Bone marrow (tissue), 2 donors: ENCODE data around the gene RASSF4.
A peak's percentile ranks its signal among the peaks of the same experiment; 100 is the strongest.

Source experiments
- DNase-seq, 2 donors: peaks; one replicate each; lab custom pipeline; 2025; lab: John Stamatoyannopoulos, UW

Gene RASSF4, protein sequence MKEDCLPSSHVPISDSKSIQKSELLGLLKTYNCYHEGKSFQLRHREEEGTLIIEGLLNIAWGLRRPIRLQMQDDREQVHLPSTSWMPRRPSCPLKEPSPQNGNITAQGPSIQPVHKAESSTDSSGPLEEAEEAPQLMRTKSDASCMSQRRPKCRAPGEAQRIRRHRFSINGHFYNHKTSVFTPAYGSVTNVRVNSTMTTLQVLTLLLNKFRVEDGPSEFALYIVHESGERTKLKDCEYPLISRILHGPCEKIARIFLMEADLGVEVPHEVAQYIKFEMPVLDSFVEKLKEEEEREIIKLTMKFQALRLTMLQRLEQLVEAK

GRCh38 chr10:44959247-44960087, at the start of gene RASSF4:
Gene RASSF4, plus strand, starts transcription at chr10:44959802. Its CDS starts 10,401 bp downstream, at chr10:44970203.
- DNase-seq: peak; percentile 72 to 80

GRCh38 chr10:44909910-44910309, 49.7 kb upstream of the RASSF4 start:
- DNase-seq: no peak

GRCh38 chr10:44910602-44911001, 49.0 kb upstream of the RASSF4 start:
- DNase-seq: no peak

DNA sequence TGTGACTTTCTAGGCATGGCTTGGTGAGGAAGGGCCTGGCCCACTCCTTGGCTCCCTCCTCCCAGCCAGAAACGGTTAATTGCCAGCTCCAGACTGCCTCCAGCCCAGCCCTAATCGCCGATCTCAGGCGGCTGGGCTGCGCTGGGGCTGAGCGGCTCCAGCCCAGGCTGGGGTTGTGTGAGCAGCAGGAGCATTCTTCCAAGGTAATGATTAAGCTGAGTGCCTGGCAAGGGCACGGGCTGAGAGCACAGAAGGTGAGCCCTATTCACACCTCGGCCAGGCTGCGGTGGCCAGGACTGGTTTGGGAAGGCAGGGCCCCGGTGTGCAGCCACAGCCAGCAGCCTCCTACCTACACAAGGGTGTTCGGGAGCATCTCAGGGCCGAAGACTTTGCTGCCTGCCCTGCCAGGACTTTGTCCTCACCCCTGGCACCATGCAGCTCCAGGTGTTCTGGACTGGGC, 48.5 kb upstream of the RASSF4 start, which contains the start of gene TMEM72:
Gene TMEM72, plus strand, starts transcription at position 257 of the 460 bp plus-strand sequence. Its CDS starts 176 bp downstream, at position 433.
- DNase-seq: no peak

DNA sequence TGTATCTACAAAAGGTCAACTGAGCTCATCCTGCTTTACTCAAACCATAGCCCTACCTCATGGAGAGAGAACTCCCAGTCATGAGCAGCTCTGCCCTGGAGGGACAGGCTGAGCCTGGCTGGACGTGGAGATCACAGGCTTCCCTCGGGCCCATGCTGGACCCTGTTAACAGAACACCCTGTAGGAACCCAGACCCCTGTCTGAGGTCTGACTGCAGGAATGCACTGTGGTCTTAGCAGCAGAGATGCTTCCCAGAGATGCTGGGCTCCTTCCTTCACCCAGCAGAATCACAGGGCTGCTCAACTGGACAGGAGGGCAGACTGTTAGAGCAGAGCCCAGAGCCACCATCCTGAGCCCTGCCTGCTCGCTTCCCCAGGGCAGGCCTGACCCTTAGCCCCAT, 47.7 kb upstream of the RASSF4 start:
- DNase-seq: no peak

DNA sequence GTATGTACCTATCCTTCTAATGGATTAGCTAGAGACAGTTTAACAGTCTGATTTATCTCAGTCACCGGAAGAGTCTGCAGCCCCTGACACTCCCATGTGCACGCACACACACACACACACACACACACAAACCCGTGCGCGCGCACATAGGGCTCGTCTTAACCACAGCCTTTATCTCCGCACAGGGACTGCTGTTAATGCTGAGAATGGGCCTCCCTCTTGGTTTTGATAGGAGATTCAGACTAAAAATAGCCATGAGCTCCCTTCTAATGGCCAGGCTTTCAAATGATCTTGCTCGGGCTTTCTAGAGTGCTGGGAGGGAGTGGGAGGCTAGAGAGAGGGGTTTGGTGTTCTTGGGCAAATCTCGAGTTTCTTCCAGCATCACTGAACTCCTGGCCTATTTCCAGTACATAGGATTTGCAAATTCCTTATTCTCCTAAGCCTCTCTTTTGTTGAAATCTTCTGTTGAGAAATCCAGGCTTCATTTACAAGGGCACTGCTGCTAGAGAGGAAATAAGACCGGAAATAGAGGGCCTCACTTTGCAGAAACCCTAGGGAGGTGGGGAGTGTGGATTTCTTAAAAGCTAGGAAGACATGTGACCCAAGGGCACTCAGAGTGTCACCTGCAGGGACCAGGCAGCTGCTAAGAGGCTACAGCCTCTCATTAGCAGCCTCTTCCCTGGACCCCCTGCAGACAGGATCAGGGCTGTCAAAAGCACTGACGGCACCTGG, 46.1 kb upstream of the RASSF4 start:
- DNase-seq: no peak

GRCh38 chr10:44914891-44915290, 44.7 kb upstream of the RASSF4 start:
- DNase-seq: no peak

DNA sequence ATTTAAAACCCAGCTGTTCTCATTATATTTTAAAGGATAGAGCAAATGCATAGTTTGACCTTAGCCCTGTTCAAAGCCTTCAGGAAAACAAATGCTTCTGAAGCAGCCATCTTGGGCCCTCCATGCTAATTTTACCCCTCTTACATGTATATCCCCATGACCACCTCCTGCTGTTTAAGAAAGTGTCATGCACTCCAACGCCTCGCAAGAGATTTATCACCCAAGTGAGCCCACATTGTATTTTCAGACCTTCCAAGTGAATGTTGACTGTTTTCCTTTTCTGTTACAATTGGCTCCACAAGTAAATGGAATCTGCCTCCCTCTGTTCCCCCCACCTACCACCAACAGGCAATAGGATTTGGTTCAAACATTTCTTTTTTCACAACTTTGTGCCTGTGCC, 43.2 kb upstream of the RASSF4 start:
- DNase-seq: no peak

DNA sequence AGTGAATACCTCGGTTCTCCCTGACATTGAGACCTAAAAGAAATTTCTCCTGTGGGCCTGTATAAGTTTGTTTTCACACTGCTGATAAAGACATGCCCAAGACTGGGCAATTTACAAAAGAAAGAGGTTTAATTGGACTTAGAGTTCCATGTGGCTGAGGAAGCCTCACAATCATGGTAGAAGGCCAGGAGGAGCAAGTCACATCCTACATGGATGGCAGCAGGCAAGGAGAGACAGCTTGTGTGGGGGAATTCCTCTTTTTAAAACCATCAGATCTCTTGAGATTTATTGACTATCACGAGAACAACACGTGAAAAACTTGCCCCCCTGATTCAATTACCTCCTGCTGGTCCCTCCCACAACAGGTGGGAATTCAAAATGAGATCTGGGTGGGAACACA, 41.8 kb upstream of the RASSF4 start:
- DNase-seq: no peak

DNA sequence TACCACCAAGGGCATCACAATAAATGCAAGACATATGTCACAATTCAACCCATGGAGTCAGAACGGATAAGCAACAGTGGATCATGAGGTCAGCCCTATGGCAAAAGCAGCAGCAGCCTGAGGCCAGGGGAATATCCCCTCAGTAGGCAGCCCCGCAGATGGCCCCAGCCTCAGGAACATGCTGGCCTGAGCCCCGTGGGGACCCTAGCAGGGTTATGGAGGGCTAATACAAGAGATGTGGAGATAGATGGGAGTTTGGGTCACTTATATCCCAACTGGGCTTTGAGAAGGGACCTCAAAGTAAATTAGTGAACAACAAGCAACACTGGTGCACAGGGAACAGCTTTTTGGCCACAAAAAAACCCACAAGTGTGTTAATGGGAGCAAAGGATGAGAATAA, 39.4 kb upstream of the RASSF4 start:
- no peak for DNase-seq

- DNase-seq: no peak
Observed at GRCh38 chr10:44921061-44921460, 38.5 kb upstream of the RASSF4 start.

GRCh38 chr10:44921506-44921905, 38.1 kb upstream of the RASSF4 start:
- no peak for DNase-seq

DNA sequence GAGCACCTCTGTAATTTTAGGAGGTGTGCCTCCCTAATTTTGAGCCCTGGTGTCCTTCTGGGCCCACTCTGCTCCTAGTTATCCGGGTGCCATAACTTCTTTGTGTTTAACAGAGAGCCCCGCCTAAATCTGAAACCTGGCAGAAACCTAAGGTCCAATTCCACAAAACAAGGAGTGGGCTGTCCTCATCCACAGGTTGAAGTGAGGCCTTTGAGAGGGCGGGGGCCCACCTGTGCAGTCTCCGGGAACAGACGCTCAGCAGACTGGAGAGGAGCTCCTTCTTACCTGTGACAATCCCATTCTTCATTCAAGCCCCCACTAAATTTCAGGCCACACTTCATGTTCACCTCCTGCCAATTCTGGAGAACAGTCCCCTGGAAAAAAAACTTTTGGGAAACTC, 37.6 kb upstream of the RASSF4 start:
- no peak for DNase-seq

DNA sequence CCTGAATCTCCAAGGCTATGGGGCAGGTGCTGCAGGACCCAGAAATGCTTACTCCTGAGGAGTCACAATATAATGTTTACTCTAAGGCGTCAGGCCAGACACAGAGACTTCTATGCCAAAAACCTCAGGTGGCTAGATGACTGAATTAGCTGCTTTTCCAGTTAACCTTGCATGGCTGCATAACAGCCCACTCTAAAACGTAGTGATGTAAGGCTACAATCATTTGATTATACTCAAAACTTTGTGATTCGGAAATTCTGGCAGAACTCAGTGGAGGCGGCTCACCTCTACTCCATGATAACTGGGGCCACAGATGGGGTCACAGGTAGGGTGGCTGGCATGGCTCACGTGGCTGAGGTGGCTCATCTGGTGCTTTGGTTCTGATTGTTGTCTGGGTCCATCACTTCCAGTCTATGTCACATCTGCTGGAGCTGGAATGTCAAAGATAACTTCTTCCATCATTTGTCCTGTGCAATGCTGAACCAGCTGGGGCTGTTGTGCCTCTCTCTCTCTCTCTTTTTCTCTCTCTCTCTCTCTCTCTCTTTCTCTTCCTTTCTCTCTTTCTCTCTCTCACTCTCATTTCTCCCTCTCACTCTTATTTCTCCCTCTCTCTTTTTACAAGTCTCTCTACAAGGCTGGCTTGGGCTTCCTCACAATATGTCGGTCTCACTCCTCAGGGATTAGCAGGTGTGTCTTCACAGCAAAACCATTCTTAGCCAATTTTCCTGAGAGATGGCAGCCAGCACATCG, 36.6 kb upstream of the RASSF4 start:
- no peak for DNase-seq

DNA sequence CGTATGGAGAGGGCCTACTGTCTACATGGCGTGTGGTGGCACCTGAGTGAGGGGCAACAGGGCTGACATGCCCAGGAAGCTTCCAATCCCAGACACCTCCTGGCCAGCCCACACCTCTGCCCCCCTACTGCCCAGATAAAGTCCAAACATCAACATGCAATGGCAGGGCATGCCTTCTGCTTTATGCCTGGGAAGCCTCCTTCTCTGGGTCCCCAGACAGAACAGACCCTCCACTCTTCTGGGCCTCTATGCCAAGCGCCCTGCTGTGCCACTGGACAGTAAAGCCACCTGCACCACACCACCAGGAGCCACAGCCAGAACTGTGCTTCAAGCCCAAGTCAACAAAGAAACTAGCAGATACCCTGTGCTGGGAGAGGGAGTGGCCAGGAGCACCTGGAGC, 36.0 kb upstream of the RASSF4 start:
- DNase-seq: no peak

DNA sequence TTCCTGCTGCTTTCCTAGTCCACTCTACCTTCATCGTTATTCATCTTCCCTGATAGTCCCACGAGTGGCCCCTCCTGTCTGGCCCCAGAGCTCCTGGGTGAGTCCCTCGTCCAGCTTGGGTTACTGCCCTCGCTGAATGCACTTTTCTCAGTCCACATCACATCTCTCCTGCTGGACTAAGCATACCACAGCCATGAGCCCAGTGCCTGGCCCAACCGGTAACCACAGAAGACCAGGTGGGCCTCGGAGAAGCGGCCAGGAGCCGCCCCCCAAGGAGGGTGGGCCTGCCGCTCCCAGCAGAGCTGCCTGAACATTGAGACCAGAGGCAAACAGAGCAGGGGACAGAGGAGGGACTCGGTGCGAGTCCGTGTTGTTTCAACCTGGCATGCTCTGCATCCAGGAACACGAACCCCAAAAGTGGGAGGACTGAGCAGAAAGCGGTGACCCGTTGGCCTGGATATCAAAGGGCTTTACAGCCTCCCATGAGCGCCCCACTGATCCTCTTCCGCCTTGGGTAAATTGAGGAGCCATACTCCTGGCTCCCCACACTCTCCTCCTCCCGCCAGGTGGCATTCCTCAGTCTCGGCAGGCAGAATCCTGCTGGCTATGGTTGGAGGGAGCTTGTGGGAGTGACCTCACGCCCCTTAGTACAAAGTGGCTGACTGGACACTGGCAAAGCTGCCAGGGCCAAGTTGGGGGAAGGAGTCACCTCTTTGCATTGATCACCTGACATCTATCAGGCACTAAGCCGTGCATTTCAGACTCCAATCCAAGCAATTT, 35.2 kb upstream of the RASSF4 start:
- no peak for DNase-seq

DNA sequence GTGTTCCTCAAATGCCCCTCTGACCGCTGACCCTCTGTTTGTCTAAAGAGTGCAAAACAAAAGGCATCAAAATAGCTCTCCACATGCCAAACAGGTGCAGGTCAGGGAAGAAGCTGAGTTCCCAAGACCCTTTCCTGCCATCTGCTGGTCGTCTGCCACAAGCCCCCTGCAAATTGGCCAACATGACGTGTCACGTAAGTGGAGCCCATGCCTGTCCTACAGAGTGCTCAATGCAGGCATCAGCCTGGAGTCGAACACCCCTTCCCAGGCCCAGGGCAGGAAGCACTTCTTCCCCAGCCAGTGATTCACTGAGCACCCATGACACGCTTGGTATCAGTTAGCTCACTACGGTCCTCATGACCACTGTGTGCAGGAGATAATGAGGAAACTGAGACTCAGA, 34.4 kb upstream of the RASSF4 start:
- no peak for DNase-seq

DNA sequence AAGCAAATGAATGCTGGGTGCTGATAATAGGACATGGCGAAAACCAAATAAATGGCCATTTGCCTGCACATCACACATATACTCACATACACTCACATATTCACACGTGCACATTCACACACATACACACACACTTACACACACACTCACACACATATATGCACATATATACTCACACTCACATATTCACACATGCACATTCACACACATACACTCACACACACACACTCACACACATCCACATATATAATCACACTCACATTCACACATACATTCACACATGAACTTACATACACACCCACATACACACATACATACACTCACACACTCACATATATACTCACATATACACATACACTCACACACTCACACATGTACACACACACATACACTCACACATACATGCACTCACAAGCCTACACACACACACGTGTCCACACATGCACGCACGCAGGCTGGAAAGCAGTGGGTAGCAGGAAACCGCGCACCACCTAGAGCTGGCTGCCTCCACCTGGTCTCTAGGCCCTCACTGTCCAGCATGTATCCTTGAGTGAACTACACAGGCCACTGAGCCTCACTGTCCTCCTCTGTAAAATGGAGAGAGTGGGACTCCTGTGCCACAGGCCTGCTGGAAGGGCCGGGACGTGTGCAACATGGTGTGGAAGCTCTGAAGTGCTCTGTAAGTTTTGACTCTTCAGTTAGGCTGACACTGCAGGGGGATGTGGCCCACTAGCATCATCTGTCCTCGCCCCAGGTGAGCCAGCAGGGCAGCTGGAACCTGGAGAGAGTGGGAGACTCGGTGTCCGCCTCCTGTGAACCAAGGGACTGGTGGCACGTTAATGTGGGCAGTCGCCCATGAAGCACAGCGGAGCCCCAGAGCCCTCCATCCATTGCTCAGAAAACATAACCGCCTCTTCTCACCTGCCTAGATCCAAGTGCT, 33.5 kb upstream of the RASSF4 start:
- DNase-seq: no peak

- no peak for DNase-seq
Observed at GRCh38 chr10:44926751-44927351, 32.8 kb upstream of the RASSF4 start.
